GM12801 (cell line): Measurements from ENCODE around the gene TRMT61A.

ENCODE experiments used
- CTCF ChIP-seq: IDR thresholded peaks from one replicate; pipeline ENCODE4 v1.5.1; 2011; ENCODE audit warnings: control low read depth; ENCODE audit not compliant: insufficient read length; ENCODE audit errors: extremely low read depth

TRMT61A gene

GRCh38 chr14:103532216-103533136 lies 3.5 kb downstream of the TRMT61A start:
- TF ChIP-seq CTCF = no peak

- TF ChIP-seq CTCF = no peak
These were observed 4.4 kb downstream of the TRMT61A start for GRCh38 chr14:103533137-103533998.

- no peak for TF ChIP-seq CTCF
These were observed 5.1 kb downstream of the TRMT61A start for GRCh38 chr14:103533999-103534575.

- no peak for TF ChIP-seq CTCF
These were observed 5.6 kb downstream of the TRMT61A start for GRCh38 chr14:103534576-103535061.

GRCh38 chr14:103535081-103535890 lies 6.3 kb downstream of the TRMT61A start:
- no peak for TF ChIP-seq CTCF

GRCh38 chr14:103535891-103536565 lies 7.0 kb downstream of the TRMT61A start:
- no peak for TF ChIP-seq CTCF
